ENCODE data around the gene CNPY3. TPM values are rescaled to one million over a fixed set of nuclear protein-coding genes. Genes with fewer than 3 reads are reported as not detected.

CNPY3 gene
- total RNA-seq, 1 donor from 2014 or later = 57.6 TPM

GRCh38 chr6:42979523-42980177 is 50.4 kb downstream of the CNPY3 start:
- Mint-ChIP-seq H3K27me3 (no peaks in the 10 kb centered on the region), H3K4me3 (peak overlapping the region; percentile 96), H3K4me1 (ENCODE audit: unreplicated experiment) (peaks cover 25% of the 10 kb centered on the region), H3K36me3 (peaks cover 4% of the 10 kb centered on the region), H3K9me3 (no peaks in the 10 kb centered on the region), H3K27ac (peak overlapping the region; percentile 89)
- peak; percentile 13 for TF ChIP-seq CTCF (conservative IDR thresholded peaks at IDR 0.05)
- no peak for DNase-seq (ENCODE audit: extremely low spot score, unreplicated experiment)

DNA sequence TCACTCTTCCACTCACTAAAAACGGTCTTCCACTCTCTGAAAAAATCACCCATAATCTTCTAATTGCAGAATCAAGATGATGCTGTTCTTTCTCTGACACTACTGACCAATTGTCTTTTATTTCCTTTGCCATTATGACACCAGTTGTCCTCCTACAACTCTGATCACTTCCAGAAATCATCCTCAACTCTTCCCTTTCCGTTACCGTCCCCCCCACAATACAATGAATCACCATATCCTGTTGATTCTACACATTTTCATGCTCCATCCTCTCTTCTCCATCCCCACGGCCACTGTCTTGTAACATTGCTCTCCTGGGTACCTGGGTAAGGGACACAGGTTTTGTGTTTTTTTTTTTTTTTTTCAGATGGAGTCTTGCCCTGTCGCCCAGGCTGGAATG is 52.6 kb downstream of the CNPY3 start:
- Mint-ChIP-seq H3K4me3 (peak overlapping the region; percentile 6), H3K9me3 (no peaks in the 10 kb centered on the region), H3K36me3 (peaks cover 2% of the 10 kb centered on the region), H3K27me3 (no peaks in the 10 kb centered on the region), H3K27ac (peak overlapping the region; percentile 3), H3K4me1 (ENCODE audit: unreplicated experiment) (peaks cover 34% of the 10 kb centered on the region)
- no peak for TF ChIP-seq CTCF (conservative IDR thresholded peaks at IDR 0.05)
- no peak for DNase-seq (ENCODE audit: extremely low spot score, unreplicated experiment)

- Mint-ChIP-seq H3K27me3 (no peaks in the 10 kb centered on the region), H3K4me1 (ENCODE audit: unreplicated experiment) (peaks cover 41% of the 10 kb centered on the region), H3K36me3 (peaks cover 4% of the 10 kb centered on the region), H3K27ac (peak within 1 kb of the TSS; percentile 85), H3K9me3 (no peaks in the 10 kb centered on the region), H3K4me3 (peak within 1 kb of the TSS; percentile 94)
- no peak for TF ChIP-seq CTCF (conservative IDR thresholded peaks at IDR 0.05)
- peak; percentile 93 for DNase-seq (ENCODE audit: extremely low spot score, unreplicated experiment)
Observed at GRCh38 chr6:42984001-42984923, 55.0 kb downstream of the CNPY3 start, which contains the start of gene PPP2R5D. PPP2R5D (plus strand) TSS chr6:42984570; CDS start chr6:42984678, 108 bp downstream.

GRCh38 chr6:42984924-42985475 is 55.7 kb downstream of the CNPY3 start:
- H3K27me3 Mint-ChIP-seq = no peaks in the 10 kb centered on the region

More at GRCh38 chr6:42984924-42985475, 55.7 kb downstream of the CNPY3 start:
- no peak for TF ChIP-seq CTCF (conservative IDR thresholded peaks at IDR 0.05)
- peak overlapping the region; percentile 94 for H3K4me3 Mint-ChIP-seq
- H3K4me1 Mint-ChIP-seq (ENCODE audit: unreplicated experiment) = peaks cover 33% of the 10 kb centered on the region
- peaks cover 4% of the 10 kb centered on the region for H3K36me3 Mint-ChIP-seq
- no peaks in the 10 kb centered on the region for H3K9me3 Mint-ChIP-seq
- no peak for DNase-seq (ENCODE audit: extremely low spot score, unreplicated experiment)
- peak overlapping the region; percentile 59 for H3K27ac Mint-ChIP-seq

Data from type B pancreatic cell (in vitro differentiated cells).